Measurements from ENCODE around the gene HOXD11.

The HOXD11 gene

DNA sequence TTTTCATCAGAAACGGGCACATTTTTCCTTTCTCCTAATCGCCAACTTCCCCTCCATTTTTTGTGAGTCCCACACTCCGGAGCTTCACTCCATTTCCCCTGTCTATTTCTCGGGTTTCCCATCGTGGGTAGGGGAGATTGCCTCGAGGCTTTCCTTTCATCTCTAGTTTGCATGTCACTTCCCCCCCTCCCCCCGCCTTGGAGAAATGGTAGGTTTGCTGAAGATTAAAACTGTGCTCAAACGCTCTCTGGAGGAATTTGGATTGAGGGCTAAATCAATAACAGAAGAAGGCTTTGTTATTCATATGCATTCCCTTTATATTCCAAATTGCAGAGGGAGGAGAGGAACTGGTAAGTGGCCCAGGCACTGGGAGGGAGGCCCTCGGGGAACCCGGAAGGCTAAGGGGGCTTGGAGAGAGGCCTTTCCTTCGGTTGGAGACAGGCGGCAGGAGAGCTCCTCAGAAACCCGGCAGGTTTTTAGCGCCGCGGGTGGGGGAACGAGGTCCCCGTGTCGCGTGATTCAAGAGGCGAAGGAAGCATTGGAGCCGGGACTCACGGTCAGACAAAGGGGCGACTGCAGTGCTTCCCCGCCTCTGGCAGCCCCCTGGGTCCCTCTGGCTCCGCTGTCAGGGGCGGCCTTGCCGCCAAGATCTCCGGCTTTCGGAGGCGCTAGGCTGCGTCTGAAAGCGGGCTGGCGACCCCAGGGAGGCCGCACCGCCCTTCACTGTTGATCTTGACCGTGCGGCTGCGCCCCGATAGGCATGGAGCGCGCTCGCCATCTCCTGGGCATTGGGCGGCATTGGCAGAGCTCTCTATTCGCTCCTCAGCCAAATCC lies 9.9 kb upstream of the HOXD11 start:
- TF ChIP-seq RAD21 (IDR thresholded peaks at IDR 0.05; ENCODE audit: low read depth) (peak; percentile 88), NFIC (IDR thresholded peaks at IDR 0.05) (no peak)
- TF ChIP-seq, protein P1, sequence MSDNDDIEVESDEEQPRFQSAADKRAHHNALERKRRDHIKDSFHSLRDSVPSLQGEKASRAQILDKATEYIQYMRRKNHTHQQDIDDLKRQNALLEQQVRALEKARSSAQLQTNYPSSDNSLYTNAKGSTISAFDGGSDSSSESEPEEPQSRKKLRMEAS (IDR thresholded peaks at IDR 0.05): peak; percentile 73

DNA sequence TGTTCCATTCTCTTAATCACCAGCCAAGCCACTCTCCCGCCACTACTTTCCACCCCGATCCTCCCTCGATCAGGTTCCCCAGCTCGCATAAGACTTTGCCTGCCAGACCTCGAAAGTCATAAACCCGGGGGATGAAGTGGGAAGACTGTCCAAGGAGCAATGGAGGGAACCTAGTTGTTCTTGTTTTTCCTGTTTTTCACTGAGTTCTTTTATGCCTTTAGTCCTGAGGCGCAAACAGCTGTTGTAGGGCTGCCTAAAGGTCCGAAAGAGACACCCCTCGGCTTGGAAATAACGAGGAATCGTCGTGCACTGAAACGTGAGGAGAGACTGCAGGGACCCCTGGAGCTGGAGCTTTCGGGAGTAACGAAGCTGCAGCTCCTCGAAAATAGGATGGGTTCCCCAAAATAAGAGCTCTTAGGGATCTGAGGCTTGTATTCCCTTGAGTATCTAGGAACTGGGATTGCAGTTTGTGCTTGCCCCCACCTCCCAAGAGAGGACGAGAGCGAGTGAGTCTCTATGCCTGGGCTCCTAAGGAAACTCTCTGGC lies 9.2 kb upstream of the HOXD11 start:
- TF ChIP-seq ZBTB7A (IDR thresholded peaks at IDR 0.05; ENCODE audit: low read depth): no peak
- TF ChIP-seq, protein P2, sequence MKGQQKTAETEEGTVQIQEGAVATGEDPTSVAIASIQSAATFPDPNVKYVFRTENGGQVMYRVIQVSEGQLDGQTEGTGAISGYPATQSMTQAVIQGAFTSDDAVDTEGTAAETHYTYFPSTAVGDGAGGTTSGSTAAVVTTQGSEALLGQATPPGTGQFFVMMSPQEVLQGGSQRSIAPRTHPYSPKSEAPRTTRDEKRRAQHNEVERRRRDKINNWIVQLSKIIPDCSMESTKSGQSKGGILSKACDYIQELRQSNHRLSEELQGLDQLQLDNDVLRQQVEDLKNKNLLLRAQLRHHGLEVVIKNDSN (IDR thresholded peaks at IDR 0.05): no peak
- TF ChIP-seq TEAD4 (IDR thresholded peaks at IDR 0.05): no peak
- TF ChIP-seq RAD21 (IDR thresholded peaks at IDR 0.05; ENCODE audit: low read depth): no peak
- no peak for TF ChIP-seq FOXM1 (IDR thresholded peaks at IDR 0.05; ENCODE audit: borderline replicate concordance, low read depth)
- TF ChIP-seq TCF12 (IDR thresholded peaks at IDR 0.05; ENCODE audit: low read depth): no peak
- no peak for TF ChIP-seq TAF1 (IDR thresholded peaks at IDR 0.05; ENCODE audit: low read depth)
- TF ChIP-seq NFIC (IDR thresholded peaks at IDR 0.05): no peak
- TF ChIP-seq, protein P1 (IDR thresholded peaks at IDR 0.05): no peak
- TF ChIP-seq, protein P3, sequence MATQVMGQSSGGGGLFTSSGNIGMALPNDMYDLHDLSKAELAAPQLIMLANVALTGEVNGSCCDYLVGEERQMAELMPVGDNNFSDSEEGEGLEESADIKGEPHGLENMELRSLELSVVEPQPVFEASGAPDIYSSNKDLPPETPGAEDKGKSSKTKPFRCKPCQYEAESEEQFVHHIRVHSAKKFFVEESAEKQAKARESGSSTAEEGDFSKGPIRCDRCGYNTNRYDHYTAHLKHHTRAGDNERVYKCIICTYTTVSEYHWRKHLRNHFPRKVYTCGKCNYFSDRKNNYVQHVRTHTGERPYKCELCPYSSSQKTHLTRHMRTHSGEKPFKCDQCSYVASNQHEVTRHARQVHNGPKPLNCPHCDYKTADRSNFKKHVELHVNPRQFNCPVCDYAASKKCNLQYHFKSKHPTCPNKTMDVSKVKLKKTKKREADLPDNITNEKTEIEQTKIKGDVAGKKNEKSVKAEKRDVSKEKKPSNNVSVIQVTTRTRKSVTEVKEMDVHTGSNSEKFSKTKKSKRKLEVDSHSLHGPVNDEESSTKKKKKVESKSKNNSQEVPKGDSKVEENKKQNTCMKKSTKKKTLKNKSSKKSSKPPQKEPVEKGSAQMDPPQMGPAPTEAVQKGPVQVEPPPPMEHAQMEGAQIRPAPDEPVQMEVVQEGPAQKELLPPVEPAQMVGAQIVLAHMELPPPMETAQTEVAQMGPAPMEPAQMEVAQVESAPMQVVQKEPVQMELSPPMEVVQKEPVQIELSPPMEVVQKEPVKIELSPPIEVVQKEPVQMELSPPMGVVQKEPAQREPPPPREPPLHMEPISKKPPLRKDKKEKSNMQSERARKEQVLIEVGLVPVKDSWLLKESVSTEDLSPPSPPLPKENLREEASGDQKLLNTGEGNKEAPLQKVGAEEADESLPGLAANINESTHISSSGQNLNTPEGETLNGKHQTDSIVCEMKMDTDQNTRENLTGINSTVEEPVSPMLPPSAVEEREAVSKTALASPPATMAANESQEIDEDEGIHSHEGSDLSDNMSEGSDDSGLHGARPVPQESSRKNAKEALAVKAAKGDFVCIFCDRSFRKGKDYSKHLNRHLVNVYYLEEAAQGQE (IDR thresholded peaks at IDR 0.05; ENCODE audit: low read depth): no peak
- no peak for TF ChIP-seq EGR1 (IDR thresholded peaks at IDR 0.05)
- no peak for TF ChIP-seq CEBPB (IDR thresholded peaks at IDR 0.05)
- TF ChIP-seq CREB1 (IDR thresholded peaks at IDR 0.05; ENCODE audit: low read depth): no peak
- no peak for TF ChIP-seq YY1 (IDR thresholded peaks at IDR 0.05; ENCODE audit: low read depth)

DNA sequence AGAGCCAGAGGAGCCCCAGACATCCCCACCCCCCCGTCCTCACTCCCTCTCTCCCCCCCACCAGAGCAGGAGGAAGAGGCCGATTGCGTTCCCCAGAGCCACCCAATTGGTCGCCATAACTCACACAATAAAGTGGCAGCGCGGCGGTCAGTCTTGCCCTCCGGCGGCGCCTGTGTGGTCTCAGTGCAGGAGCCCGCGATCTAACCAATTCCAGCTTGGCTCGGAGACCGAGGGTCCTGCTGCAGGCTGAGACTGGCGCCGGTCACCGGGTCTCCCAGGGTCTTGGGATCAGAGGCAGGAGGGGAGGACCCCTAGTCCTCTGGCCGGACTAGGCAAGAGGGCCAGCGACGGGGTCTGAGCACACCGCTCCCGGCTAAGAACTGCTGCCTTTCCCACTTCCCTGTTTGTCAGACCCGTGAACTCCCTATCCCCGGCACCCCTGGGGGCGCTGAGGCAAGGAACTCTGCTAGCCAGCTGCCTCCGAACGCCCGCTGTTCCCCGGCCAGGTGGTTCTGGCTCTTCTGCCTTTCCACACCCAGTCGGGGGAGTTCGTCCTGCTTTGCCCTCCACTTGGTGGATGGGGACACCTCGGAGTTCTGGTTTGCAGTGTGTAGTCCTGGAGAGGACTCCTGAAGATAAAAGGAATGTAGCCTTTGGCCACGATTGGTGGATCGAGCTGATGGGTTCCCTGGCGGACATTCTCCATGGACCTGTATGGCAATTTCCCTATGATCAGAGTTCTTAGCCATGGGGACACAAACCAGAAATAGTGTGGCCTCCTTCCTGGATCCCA lies 8.5 kb upstream of the HOXD11 start:
- TF ChIP-seq TEAD4 (IDR thresholded peaks at IDR 0.05) (no peak), TCF12 (IDR thresholded peaks at IDR 0.05; ENCODE audit: low read depth) (no peak), NFIC (IDR thresholded peaks at IDR 0.05) (no peak), EP300 (IDR thresholded peaks at IDR 0.05; ENCODE audit: borderline replicate concordance) (no peak), CREB1 (IDR thresholded peaks at IDR 0.05; ENCODE audit: low read depth) (no peak), YY1 (IDR thresholded peaks at IDR 0.05; ENCODE audit: low read depth) (no peak), FOXM1 (IDR thresholded peaks at IDR 0.05; ENCODE audit: borderline replicate concordance, low read depth) (no peak), ZBTB7A (IDR thresholded peaks at IDR 0.05; ENCODE audit: low read depth) (no peak), EGR1 (IDR thresholded peaks at IDR 0.05) (no peak), TAF1 (IDR thresholded peaks at IDR 0.05; ENCODE audit: low read depth) (no peak), CEBPB (IDR thresholded peaks at IDR 0.05) (no peak), RAD21 (IDR thresholded peaks at IDR 0.05; ENCODE audit: low read depth) (no peak)
- TF ChIP-seq, protein P2 (IDR thresholded peaks at IDR 0.05): no peak
- TF ChIP-seq, protein P1 (IDR thresholded peaks at IDR 0.05): no peak
- TF ChIP-seq, protein P3 (IDR thresholded peaks at IDR 0.05; ENCODE audit: low read depth): no peak

DNA sequence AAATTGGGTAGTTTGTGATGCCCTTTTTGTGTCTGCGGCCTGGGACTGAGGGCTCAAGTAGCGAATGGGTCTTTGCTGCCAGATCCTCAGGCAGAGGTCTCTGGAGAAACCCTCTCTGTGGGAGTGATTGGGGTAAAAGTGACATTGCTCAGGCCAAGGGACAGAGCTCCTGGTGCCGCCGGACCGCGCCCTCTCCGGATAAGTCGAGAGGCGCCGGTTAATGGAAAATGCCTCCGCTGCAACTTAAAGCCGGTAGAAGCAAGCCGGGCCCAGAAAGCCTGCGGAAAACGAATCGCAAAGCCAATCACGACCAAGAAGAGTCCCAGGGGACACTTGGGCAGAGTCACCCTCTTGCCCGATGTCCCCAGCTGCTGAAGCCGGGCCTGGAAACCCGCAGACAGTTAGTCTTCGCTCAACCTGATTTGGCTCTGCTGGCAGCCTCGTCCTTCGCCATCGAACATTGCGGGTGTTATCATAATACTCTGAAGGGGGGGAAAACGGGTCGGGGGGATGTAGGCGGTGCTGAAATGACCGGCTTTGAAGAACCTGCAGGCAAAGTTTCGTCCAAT lies 7.8 kb upstream of the HOXD11 start:
- no peak for TF ChIP-seq CREB1 (IDR thresholded peaks at IDR 0.05; ENCODE audit: low read depth)

Data from Ishikawa (cell line).